Measurements from ENCODE around the gene NPHP4. TPM values are rescaled to one million over a fixed set of nuclear protein-coding genes. Genes with fewer than 3 reads are reported as not detected.
A peak's percentile ranks its signal among the peaks of the same experiment; 100 is the strongest.

Gene NPHP4
- total RNA-seq, 1 experiment from 2014 or later = 16.8 TPM

DNA sequence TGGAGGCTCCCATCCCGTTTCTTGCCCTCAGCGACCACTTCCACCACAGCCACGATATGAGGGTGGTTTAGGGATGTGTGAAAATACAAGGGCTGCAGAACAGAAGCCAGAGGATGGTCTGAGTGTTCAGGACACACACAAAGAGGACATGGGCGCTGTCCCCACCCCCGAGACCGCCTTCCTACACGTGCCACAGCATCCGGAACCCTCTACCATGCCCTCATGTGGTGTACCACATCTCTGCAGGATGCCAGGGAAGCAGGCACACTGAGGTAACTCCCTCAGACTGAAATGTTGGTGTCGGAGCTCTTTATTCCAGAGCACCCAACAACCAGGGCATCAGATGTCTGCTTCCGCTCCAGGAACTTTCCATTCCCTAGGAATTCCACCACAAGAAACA, 23.1 kb downstream of the NPHP4 start (continued):
- TF ChIP-seq, protein P1, sequence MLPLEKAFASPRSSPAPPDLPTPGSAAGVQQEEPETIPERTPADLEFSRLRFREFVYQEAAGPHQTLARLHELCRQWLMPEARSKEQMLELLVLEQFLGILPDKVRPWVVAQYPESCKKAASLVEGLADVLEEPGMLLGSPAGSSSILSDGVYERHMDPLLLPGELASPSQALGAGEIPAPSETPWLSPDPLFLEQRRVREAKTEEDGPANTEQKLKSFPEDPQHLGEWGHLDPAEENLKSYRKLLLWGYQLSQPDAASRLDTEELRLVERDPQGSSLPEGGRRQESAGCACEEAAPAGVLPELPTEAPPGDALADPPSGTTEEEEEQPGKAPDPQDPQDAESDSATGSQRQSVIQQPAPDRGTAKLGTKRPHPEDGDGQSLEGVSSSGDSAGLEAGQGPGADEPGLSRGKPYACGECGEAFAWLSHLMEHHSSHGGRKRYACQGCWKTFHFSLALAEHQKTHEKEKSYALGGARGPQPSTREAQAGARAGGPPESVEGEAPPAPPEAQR (CRISPR knock-in tag; IDR thresholded peaks at IDR 0.05) = no peak
- TF ChIP-seq ZNF416 (CRISPR knock-in tag; IDR thresholded peaks at IDR 0.05) = no peak
- TF ChIP-seq, protein P2, sequence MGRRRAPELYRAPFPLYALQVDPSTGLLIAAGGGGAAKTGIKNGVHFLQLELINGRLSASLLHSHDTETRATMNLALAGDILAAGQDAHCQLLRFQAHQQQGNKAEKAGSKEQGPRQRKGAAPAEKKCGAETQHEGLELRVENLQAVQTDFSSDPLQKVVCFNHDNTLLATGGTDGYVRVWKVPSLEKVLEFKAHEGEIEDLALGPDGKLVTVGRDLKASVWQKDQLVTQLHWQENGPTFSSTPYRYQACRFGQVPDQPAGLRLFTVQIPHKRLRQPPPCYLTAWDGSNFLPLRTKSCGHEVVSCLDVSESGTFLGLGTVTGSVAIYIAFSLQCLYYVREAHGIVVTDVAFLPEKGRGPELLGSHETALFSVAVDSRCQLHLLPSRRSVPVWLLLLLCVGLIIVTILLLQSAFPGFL (CRISPR knock-in tag; IDR thresholded peaks at IDR 0.05; ENCODE audit: borderline replicate concordance) = no peak
- TF ChIP-seq, protein P3, sequence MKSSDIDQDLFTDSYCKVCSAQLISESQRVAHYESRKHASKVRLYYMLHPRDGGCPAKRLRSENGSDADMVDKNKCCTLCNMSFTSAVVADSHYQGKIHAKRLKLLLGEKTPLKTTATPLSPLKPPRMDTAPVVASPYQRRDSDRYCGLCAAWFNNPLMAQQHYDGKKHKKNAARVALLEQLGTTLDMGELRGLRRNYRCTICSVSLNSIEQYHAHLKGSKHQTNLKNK (CRISPR knock-in tag; IDR thresholded peaks at IDR 0.05) = no peak

DNA sequence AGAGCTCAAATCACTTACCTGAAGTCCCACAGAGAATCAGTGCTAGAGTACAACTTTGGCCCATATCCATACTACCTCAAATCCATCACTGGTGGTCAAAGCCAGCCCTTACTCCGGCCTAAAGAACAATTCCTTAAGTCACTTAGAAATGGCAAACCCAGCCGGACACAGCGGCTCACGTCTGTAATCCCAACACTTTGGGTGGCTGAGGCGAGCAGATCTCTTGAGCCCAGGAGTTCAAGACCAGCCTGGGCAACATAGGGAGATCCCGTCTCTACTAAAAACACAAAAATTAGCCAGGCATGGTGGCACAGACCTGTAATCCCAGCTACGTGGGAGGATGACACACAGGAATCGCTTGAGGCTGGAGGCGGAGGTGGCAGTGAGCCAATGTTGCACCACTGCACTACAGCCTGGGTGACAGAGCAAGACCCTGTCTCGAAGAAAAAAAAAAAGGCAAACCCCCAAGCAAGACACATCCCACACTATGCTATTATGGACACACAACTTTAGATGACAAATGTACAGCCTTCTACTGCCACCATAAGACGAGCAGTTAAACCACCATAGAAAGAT, 24.0 kb downstream of the NPHP4 start:
- ChIA-PET CTCF (no interaction called here), POLR2A (no interaction called here)
- H3K4me3 Mint-ChIP-seq = no peak overlapping the region
- no peak for TF ChIP-seq CTCF (IDR thresholded peaks at IDR 0.05)
- TF ChIP-seq TP53 (CRISPR knock-in tag; IDR thresholded peaks at IDR 0.05) = no peak
- TF ChIP-seq NR2C2 (CRISPR knock-in tag; IDR thresholded peaks at IDR 0.05) = no peak
- TF ChIP-seq, protein P4, sequence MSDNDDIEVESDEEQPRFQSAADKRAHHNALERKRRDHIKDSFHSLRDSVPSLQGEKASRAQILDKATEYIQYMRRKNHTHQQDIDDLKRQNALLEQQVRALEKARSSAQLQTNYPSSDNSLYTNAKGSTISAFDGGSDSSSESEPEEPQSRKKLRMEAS (CRISPR knock-in tag; IDR thresholded peaks at IDR 0.05) = no peak
- TF ChIP-seq, protein P5, sequence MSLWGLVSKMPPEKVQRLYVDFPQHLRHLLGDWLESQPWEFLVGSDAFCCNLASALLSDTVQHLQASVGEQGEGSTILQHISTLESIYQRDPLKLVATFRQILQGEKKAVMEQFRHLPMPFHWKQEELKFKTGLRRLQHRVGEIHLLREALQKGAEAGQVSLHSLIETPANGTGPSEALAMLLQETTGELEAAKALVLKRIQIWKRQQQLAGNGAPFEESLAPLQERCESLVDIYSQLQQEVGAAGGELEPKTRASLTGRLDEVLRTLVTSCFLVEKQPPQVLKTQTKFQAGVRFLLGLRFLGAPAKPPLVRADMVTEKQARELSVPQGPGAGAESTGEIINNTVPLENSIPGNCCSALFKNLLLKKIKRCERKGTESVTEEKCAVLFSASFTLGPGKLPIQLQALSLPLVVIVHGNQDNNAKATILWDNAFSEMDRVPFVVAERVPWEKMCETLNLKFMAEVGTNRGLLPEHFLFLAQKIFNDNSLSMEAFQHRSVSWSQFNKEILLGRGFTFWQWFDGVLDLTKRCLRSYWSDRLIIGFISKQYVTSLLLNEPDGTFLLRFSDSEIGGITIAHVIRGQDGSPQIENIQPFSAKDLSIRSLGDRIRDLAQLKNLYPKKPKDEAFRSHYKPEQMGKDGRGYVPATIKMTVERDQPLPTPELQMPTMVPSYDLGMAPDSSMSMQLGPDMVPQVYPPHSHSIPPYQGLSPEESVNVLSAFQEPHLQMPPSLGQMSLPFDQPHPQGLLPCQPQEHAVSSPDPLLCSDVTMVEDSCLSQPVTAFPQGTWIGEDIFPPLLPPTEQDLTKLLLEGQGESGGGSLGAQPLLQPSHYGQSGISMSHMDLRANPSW (CRISPR knock-in tag; conservative IDR thresholded peaks at IDR 0.05; ENCODE audit: low read depth) = no peak
- TF ChIP-seq ATF3 (CRISPR knock-in tag; conservative IDR thresholded peaks at IDR 0.05) = no peak
- TF ChIP-seq, protein P6, sequence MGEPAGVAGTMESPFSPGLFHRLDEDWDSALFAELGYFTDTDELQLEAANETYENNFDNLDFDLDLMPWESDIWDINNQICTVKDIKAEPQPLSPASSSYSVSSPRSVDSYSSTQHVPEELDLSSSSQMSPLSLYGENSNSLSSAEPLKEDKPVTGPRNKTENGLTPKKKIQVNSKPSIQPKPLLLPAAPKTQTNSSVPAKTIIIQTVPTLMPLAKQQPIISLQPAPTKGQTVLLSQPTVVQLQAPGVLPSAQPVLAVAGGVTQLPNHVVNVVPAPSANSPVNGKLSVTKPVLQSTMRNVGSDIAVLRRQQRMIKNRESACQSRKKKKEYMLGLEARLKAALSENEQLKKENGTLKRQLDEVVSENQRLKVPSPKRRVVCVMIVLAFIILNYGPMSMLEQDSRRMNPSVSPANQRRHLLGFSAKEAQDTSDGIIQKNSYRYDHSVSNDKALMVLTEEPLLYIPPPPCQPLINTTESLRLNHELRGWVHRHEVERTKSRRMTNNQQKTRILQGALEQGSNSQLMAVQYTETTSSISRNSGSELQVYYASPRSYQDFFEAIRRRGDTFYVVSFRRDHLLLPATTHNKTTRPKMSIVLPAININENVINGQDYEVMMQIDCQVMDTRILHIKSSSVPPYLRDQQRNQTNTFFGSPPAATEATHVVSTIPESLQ (CRISPR knock-in tag; IDR thresholded peaks at IDR 0.05) = no peak
- no peak for TF ChIP-seq NFATC4 (CRISPR knock-in tag; IDR thresholded peaks at IDR 0.05)
- no peak for TF ChIP-seq ARID4B (CRISPR knock-in tag; IDR thresholded peaks at IDR 0.05; ENCODE audit: borderline replicate concordance)
- no peak for TF ChIP-seq ZNF138 (CRISPR knock-in tag; conservative IDR thresholded peaks at IDR 0.05)
- TF ChIP-seq ZNF512 (CRISPR knock-in tag; IDR thresholded peaks at IDR 0.05; ENCODE audit: borderline replicate concordance) = no peak
- no peak for TF ChIP-seq ZNF121 (CRISPR knock-in tag; IDR thresholded peaks at IDR 0.05)
- no peak for TF ChIP-seq CBFB (CRISPR knock-in tag; IDR thresholded peaks at IDR 0.05; ENCODE audit: low read depth)
- ATAC-seq (no peak), DNase-seq (ENCODE audit: low spot score) (peak; percentile 2)
- peaks cover 2% of the 10 kb centered on the region; the same call in 1 of the 2 replicates for H3K36me3 Mint-ChIP-seq
- no peaks in the 10 kb centered on the region for H3K27me3 Mint-ChIP-seq (ENCODE audit: low read depth)
- H3K4me1 Mint-ChIP-seq = peaks cover 17% of the 10 kb centered on the region
- H3K9me3 Mint-ChIP-seq = no peaks in the 10 kb centered on the region
- no peak overlapping the region for H3K27ac Mint-ChIP-seq
